ENCODE data around the gene STX5.
A peak's percentile ranks its signal among the peaks of the same experiment; 100 is the strongest.
"Not testable (repeated sequence)": the region's sequence is repeated elsewhere in the genome, so short reads cannot be mapped to it uniquely, and the experiment has no call there.

STX5 gene, protein sequence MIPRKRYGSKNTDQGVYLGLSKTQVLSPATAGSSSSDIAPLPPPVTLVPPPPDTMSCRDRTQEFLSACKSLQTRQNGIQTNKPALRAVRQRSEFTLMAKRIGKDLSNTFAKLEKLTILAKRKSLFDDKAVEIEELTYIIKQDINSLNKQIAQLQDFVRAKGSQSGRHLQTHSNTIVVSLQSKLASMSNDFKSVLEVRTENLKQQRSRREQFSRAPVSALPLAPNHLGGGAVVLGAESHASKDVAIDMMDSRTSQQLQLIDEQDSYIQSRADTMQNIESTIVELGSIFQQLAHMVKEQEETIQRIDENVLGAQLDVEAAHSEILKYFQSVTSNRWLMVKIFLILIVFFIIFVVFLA

DNA sequence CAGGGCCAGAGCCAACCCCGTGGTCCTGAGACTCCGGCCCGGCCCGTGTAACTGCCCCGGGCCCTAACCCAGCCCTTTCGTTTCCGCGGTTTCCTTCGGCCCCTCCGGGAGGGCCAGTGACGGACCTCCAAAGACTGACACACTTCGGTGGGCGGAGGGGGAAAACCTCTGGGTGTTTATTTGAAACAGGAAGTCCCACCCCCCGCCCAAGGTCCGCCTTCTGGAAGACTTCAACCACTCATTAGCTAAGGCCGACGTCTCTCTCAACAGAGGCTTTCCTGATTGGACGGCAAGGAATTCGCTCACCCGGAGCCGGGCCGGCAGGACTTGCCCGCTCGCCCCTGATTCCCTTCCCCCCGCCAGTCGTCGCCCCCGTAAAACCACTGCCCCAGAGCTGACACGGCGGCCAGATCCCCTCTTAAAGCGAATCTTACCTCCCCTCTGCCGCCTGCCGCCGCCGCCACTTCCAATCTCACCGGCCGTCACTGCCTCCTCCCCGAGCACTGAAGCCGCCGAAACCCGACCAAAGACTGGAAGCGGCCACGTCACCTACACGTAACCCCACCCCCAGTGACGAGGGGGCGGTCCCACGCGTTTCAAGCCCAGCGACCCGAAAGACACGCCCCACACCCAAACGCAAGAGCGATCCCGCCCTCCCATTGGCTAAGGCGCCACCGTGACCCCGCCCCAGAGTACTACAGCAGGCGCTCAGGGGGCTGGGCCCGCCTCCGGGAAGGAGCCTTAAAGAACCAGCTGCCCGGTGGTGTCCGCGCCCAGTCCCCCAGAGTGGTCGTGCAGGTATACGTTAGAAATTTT is at the start of gene STX5:
Gene STX5, minus strand, starts transcription at position 532 of the 816 bp plus-strand sequence. CDS start 808 bp downstream, outside the sequence.
- H3K4me1 ChIP-seq (ENCODE audit: control insufficient read depth, insufficient read depth, low read length): peaks cover 6% of the 10 kb centered on the region
- peak within 1 kb of the TSS; percentile 92 for H3K9ac ChIP-seq (ENCODE audit: low read depth, low read length)
- peak within 1 kb of the TSS; percentile 92 for H3K4me3 ChIP-seq (ENCODE audit: low read depth, low read length)
- no peaks in the 10 kb centered on the region for H3K9me3 ChIP-seq (ENCODE audit: control insufficient read depth, insufficient read depth, low read length)
- no peaks in the 10 kb centered on the region for H3K27me3 ChIP-seq (ENCODE audit: control insufficient read depth, insufficient read depth, low read length)
- peaks cover 27% of the 10 kb centered on the region for H3K36me3 ChIP-seq (ENCODE audit: control insufficient read depth, insufficient read depth, low read length)

DNA sequence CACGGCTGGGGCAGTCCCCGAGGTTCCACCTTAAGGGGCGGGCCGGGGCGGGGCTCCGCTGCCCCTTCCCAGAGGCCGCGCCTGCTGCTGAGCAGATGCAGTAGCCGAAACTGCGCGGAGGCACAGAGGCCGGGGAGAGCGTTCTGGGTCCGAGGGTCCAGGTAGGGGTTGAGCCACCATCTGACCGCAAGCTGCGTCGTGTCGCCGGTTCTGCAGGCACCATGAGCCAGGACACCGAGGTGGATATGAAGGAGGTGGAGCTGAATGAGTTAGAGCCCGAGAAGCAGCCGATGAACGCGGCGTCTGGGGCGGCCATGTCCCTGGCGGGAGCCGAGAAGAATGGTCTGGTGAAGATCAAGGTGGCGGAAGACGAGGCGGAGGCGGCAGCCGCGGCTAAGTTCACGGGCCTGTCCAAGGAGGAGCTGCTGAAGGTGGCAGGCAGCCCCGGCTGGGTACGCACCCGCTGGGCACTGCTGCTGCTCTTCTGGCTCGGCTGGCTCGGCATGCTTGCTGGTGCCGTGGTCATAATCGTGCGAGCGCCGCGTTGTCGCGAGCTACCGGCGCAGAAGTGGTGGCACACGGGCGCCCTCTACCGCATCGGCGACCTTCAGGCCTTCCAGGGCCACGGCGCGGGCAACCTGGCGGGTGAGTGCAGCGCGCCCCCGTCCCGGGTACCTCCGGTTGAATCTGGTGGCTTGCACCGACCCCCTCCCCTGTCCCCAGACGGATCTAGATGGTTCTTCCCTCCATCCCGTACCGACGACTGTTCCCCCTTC is 49.1 kb upstream of the STX5 start, which contains the start of gene SLC3A2:
Gene SLC3A2, plus strand, starts transcription at position 94 of the 776 bp plus-strand sequence. Its CDS starts 128 bp downstream, at position 222.
- peak within 1 kb of the TSS; percentile 98 for H3K4me3 ChIP-seq (ENCODE audit: low read depth, low read length)
- peak within 1 kb of the TSS; percentile 98 for H3K9ac ChIP-seq (ENCODE audit: low read depth, low read length)
- no peaks in the 10 kb centered on the region for H3K9me3 ChIP-seq (ENCODE audit: control insufficient read depth, insufficient read depth, low read length)
- peaks cover 19% of the 10 kb centered on the region for H3K4me1 ChIP-seq (ENCODE audit: control insufficient read depth, insufficient read depth, low read length)
- H3K36me3 ChIP-seq (ENCODE audit: control insufficient read depth, insufficient read depth, low read length): peaks cover 66% of the 10 kb centered on the region
- no peaks in the 10 kb centered on the region for H3K27me3 ChIP-seq (ENCODE audit: control insufficient read depth, insufficient read depth, low read length)

DNA sequence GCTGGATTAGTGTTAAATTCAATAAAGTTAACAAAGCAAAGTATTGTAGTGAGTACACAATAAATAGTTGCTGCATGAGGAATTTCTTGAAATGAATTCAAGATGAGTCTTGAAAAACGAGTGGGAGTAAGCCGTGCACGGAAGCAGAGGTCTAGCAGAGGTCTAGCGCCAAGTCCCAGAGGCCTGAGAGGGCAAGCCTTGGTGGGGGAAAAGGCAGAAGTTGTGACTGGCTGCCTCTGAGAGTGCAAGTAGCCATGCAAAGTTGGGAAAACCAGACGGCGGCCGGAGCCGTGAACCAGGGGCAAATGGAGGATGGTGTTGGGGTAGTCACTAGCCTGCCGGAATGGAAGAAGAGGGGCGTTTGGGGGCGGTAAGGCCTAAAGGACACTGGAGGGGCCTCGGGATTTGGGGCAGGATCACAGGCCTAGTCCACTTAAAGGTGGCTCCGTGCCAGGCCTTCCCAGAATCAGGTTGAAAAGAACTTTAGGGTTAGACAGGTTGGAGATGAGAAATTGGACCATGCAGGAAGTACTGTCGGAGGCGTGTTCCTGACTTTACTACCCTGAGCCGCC is 48.5 kb upstream of the STX5 start:
- peaks cover 19% of the 10 kb centered on the region for H3K4me1 ChIP-seq (ENCODE audit: control insufficient read depth, insufficient read depth, low read length)
- H3K9me3 ChIP-seq (ENCODE audit: control insufficient read depth, insufficient read depth, low read length): no peaks in the 10 kb centered on the region
- H3K36me3 ChIP-seq (ENCODE audit: control insufficient read depth, insufficient read depth, low read length): peaks cover 62% of the 10 kb centered on the region
- H3K4me3 ChIP-seq (ENCODE audit: low read depth, low read length): peak overlapping the region; percentile 98
- H3K27me3 ChIP-seq (ENCODE audit: control insufficient read depth, insufficient read depth, low read length): no peaks in the 10 kb centered on the region
- H3K9ac ChIP-seq (ENCODE audit: low read depth, low read length): no peak overlapping the region

DNA sequence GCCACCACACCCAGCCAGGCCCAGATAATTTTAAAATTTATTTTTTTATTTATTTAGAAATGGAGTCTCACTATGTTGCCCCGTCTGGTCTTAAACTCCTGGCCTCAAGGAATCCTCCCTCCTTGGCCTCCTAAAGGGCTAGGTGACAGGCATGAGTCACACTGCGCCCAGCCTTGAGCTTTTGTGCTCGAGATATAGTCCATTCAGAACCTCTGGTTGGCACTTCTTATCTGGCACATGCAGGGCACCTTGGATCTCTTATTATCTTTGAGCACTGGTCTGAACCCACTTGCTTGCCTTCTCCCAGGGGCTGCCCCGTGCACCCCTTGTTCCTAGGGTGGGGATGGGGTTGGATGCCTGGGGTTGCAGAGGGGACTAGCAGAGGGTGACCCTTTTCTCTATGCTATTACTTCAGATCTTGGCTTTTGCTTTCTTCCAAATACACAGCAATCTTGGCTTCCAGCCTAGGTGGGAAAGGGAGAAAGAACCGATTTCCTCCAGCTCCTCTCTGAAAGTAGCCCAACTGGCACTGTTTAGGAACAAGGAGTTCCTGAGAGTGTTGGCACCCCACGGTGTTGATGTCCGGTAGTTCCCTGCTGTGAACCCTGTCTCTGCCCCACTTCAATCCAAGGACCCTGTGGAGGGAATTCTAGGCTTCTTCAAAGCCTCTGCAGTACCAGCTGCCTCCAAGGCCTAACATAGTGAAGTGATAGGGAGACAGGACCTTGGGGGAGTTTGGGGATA is 47.6 kb upstream of the STX5 start:
- Histone ChIP-seq H3K4me3 (ENCODE audit: low read depth, low read length) (peak overlapping the region; percentile 98), H3K27me3 (ENCODE audit: control insufficient read depth, insufficient read depth, low read length) (no peaks in the 10 kb centered on the region), H3K4me1 (ENCODE audit: control insufficient read depth, insufficient read depth, low read length) (peaks cover 19% of the 10 kb centered on the region), H3K36me3 (ENCODE audit: control insufficient read depth, insufficient read depth, low read length) (peaks cover 57% of the 10 kb centered on the region), H3K9ac (ENCODE audit: low read depth, low read length) (peak overlapping the region; percentile 8), H3K9me3 (ENCODE audit: control insufficient read depth, insufficient read depth, low read length) (no peaks in the 10 kb centered on the region)

DNA sequence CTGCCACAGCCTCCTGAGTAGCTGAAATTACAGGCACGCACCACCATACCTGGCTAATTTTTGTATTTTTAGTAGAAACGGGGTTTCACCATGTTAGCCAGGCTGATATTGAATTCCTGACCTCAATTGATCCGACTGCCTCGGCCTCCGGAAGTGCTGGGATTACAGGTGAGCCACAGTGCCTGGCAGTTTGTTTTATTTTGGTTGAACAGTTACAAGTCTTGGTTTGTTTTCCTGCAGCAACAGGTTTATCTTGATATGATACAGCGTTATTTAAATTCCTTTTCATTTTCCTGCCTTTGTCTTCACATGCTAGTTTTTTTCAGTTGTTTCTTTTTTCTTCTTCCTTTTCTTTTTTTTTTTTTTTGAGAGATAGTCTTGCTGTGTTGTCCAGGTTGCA is 44.9 kb upstream of the STX5 start:
- Histone ChIP-seq H3K9ac (ENCODE audit: low read depth, low read length) (no peak overlapping the region), H3K36me3 (ENCODE audit: control insufficient read depth, insufficient read depth, low read length) (peaks cover 45% of the 10 kb centered on the region), H3K4me3 (ENCODE audit: low read depth, low read length) (no peak overlapping the region), H3K27me3 (ENCODE audit: control insufficient read depth, insufficient read depth, low read length) (no peaks in the 10 kb centered on the region), H3K4me1 (ENCODE audit: control insufficient read depth, insufficient read depth, low read length) (peaks cover 8% of the 10 kb centered on the region), H3K9me3 (ENCODE audit: control insufficient read depth, insufficient read depth, low read length) (no peaks in the 10 kb centered on the region)

DNA sequence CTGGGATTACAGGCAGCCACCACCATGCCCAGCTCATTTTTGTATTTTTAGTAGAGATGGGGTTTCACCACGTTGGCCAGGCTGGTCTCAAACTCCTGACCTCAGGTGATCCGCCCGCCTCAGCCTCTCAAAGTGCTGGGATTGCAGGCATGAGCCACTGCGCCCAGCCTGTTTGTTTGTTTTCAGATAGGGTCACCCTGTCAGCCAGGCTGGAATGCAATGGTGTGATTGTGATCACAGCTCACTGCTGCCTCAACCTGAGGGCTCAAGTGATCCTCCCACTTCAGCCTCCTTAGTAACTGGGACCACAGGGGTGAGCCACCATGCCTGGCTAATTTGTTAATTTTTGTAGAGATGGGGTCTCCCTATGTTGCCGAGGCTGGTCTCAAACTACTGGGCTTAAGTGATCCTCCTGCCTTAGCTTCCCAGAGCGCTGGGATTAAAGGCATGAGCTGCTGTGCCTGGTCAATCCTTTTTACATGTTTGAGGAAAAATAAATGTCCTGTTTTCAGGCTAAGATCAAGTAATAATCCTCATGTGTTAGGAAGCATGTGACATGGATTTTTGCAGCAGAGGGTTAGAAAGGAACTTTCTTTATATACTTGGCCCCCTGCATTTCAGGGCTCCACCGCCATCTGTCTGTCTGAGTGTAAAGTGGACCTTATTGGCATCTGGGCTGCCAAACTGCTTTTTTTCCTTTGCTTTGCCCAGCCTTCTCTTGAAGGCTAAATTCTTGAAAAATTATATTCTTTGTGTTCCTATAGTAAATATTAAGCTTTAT is 44.0 kb upstream of the STX5 start:
- Histone ChIP-seq H3K9ac (ENCODE audit: low read depth, low read length) (no peak overlapping the region), H3K27me3 (ENCODE audit: control insufficient read depth, insufficient read depth, low read length) (no peaks in the 10 kb centered on the region), H3K4me3 (ENCODE audit: low read depth, low read length) (no peak overlapping the region), H3K36me3 (ENCODE audit: control insufficient read depth, insufficient read depth, low read length) (peaks cover 42% of the 10 kb centered on the region), H3K4me1 (ENCODE audit: control insufficient read depth, insufficient read depth, low read length) (peaks cover 8% of the 10 kb centered on the region), H3K9me3 (ENCODE audit: control insufficient read depth, insufficient read depth, low read length) (no peaks in the 10 kb centered on the region)

DNA sequence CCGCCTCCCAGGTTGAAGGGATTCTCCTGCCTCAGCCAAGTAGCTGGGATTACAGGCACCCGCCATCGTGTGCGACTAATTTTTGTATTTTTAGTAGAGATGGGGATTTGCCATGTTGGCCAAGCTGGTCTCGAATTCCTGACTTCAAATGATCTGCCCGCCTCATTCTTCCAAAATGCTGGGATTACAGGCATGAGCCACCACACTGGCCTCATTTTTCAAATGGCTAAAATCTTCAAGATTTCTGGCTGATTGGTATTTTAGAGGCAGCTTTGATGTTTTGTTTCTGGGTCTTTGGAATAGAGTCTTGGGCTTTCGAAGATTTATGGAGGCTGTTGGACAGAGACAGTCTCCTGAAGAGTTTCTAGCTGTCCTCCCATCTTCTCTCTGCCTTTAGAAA is 43.0 kb upstream of the STX5 start:
- no peaks in the 10 kb centered on the region for H3K9me3 ChIP-seq (ENCODE audit: control insufficient read depth, insufficient read depth, low read length)
- no peak overlapping the region for H3K9ac ChIP-seq (ENCODE audit: low read depth, low read length)
- H3K36me3 ChIP-seq (ENCODE audit: control insufficient read depth, insufficient read depth, low read length): peaks cover 40% of the 10 kb centered on the region
- H3K27me3 ChIP-seq (ENCODE audit: control insufficient read depth, insufficient read depth, low read length): no peaks in the 10 kb centered on the region
- peaks cover 7% of the 10 kb centered on the region for H3K4me1 ChIP-seq (ENCODE audit: control insufficient read depth, insufficient read depth, low read length)
- H3K4me3 ChIP-seq (ENCODE audit: low read depth, low read length): no peak overlapping the region

DNA sequence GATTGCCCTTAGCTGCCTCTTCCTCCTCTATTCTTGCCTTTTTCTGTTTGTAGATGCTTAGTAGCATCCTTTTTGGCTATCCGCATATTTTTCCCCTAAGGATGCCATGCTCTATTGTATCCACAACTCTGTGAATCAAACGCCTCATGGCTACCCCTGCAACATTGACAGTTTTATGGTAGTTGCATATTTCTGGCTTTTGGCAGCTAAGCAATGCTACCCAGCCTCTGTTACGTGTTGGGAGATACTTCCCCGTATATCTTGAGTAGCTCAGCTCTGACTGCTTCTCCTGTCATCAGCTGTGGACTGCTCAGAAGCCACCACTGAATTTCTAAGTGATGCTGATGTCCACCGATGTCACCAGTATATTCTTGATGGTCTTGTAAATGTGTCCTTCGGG is 33.8 kb upstream of the STX5 start:
- Histone ChIP-seq H3K4me3 (ENCODE audit: low read depth, low read length) (no peak overlapping the region), H3K27me3 (ENCODE audit: control insufficient read depth, insufficient read depth, low read length) (no peaks in the 10 kb centered on the region), H3K9me3 (ENCODE audit: control insufficient read depth, insufficient read depth, low read length) (no peaks in the 10 kb centered on the region), H3K4me1 (ENCODE audit: control insufficient read depth, insufficient read depth, low read length) (peaks cover 18% of the 10 kb centered on the region), H3K36me3 (ENCODE audit: control insufficient read depth, insufficient read depth, low read length) (peaks cover 25% of the 10 kb centered on the region), H3K9ac (ENCODE audit: low read depth, low read length) (no peak overlapping the region)

DNA sequence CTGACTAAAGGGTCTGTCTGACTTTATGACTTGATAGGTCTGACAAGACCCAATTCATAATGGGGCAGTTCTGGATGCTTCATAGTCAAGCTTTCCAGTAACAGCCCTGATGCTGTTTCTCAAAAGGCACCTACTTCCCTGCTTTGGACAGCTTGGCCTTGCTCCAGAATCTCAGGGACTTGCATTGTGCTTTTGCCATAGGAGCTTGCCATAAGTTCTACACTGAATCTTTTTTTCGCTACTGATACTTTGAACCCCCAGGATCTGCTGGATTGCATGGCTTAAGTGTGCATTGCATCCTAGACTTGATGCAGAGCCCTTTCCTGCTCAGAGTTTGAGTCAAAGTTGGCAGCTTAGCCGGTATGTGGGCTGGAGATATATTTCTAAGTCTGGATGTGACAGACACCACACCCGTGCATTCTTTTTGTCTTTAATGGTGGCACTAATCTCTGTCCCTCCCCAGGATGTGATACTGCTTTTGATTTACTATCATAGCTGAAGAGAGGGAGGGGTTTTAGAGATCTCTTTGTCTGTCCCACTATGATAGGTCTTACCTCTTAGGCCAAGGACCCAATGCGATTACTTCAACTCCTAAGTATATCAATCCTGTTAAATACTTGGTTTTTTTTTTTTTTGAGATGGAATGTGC is 32.0 kb upstream of the STX5 start:
- Histone ChIP-seq H3K4me1 (ENCODE audit: control insufficient read depth, insufficient read depth, low read length) (peaks cover 18% of the 10 kb centered on the region), H3K9ac (ENCODE audit: low read depth, low read length) (no peak overlapping the region), H3K36me3 (ENCODE audit: control insufficient read depth, insufficient read depth, low read length) (peaks cover 26% of the 10 kb centered on the region), H3K9me3 (ENCODE audit: control insufficient read depth, insufficient read depth, low read length) (no peaks in the 10 kb centered on the region), H3K27me3 (ENCODE audit: control insufficient read depth, insufficient read depth, low read length) (no peaks in the 10 kb centered on the region), H3K4me3 (ENCODE audit: low read depth, low read length) (no peak overlapping the region)

DNA sequence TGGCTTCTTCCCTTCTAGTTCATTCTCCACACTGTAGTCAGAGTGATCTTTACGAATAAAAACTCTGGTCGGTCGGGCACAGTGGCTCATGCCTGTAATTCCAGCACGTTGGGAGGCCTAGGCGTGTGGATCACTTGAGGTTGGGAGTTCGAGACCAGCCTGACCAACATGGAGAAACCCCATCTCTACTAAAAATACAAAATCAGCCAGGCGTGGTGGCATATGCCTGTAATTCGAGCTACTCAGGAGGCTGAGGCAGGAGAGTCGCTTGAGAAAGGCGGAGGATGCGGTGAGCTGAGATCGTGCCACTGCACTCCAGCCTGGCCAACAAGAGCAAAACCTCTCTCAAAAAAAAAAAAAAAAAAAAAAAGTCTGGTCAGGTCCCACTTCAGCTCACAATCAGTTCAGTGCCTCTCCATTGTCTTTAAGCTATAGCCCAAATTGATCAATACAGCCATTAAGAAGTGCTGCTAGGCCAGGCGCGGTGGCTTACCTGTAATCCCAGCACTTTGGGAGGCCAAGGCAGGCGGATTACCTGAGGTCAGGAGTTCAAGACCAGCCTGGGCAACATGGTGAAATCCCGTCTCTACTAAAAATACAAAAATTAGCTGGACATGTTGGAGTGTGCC is 29.8 kb upstream of the STX5 start:
- H3K9me3 ChIP-seq (ENCODE audit: control insufficient read depth, insufficient read depth, low read length); H3K9ac ChIP-seq (ENCODE audit: low read depth, low read length); H3K27me3 ChIP-seq (ENCODE audit: control insufficient read depth, insufficient read depth, low read length): not testable (repeated sequence)
- Histone ChIP-seq H3K4me1 (ENCODE audit: control insufficient read depth, insufficient read depth, low read length) (peaks cover 18% of the 10 kb centered on the region), H3K4me3 (ENCODE audit: low read depth, low read length) (peak overlapping the region; percentile 35), H3K36me3 (ENCODE audit: control insufficient read depth, insufficient read depth, low read length) (peaks cover 24% of the 10 kb centered on the region)

Data from iPS-15b (cell line).